NCI-H1694 treated with DMSO at 0.1 percent for 48 hours (cell line): ENCODE results near the gene RND1.
"Not testable (repeated sequence)": the region's sequence is repeated elsewhere in the genome, so short reads cannot be mapped to it uniquely, and the experiment has no call there.

Experiments used
- DNase-seq: peaks from one replicate; lab custom pipeline; 2025; lab: John Stamatoyannopoulos, UW

RND1 gene

GRCh38 chr12:48868451-48868850 lies 2.8 kb upstream of the RND1 start:
- DNase-seq, result no peak

GRCh38 chr12:48866052-48866711 lies 512 bp upstream of the RND1 start:
- no peak for DNase-seq

- DNase-seq, result no peak
Measured at GRCh38 chr12:48863291-48863690, 2.4 kb downstream of the RND1 start.

- DNase-seq, result no peak
Measured at GRCh38 chr12:48862760-48863159, 2.9 kb downstream of the RND1 start.

- DNase-seq, result no peak
Measured at GRCh38 chr12:48861111-48861510, 4.6 kb downstream of the RND1 start.

- not testable (repeated sequence) for DNase-seq
Measured at GRCh38 chr12:48860236-48860635, 5.4 kb downstream of the RND1 start.

GRCh38 chr12:48859607-48860006 lies 6.1 kb downstream of the RND1 start:
- no peak for DNase-seq

- no peak for DNase-seq
Measured at GRCh38 chr12:48858043-48858442, 7.6 kb downstream of the RND1 start.

- DNase-seq, result no peak
Measured at GRCh38 chr12:48857278-48857994, 8.2 kb downstream of the RND1 start.

GRCh38 chr12:48856379-48856778 lies 9.3 kb downstream of the RND1 start:
- no peak for DNase-seq

GRCh38 chr12:48854932-48855331 lies 10.7 kb downstream of the RND1 start:
- DNase-seq, result not testable (repeated sequence)

- DNase-seq, result no peak
Measured at GRCh38 chr12:48854488-48854887, 11.2 kb downstream of the RND1 start.

GRCh38 chr12:48852734-48853688 lies 12.7 kb downstream of the RND1 start:
- DNase-seq, result peak; percentile 81

GRCh38 chr12:48851883-48852733 lies 13.6 kb downstream of the RND1 start, which contains the start of gene DDX23:
Gene DDX23, minus strand, starts transcription at chr12:48852163. Its CDS starts 6,381 bp downstream, at chr12:48845782.
- peak; percentile 92 for DNase-seq

GRCh38 chr12:48842021-48842420 lies 23.6 kb downstream of the RND1 start:
- not testable (repeated sequence) for DNase-seq

GRCh38 chr12:48838048-48838447 lies 27.6 kb downstream of the RND1 start:
- no peak for DNase-seq

GRCh38 chr12:48832321-48833060 lies 33.2 kb downstream of the RND1 start:
- DNase-seq, result no peak

- DNase-seq, result no peak
Measured at GRCh38 chr12:48831257-48831656, 34.4 kb downstream of the RND1 start.

- no peak for DNase-seq
Measured at GRCh38 chr12:48828841-48829575, 36.7 kb downstream of the RND1 start.

GRCh38 chr12:48828293-48828692 lies 37.4 kb downstream of the RND1 start:
- DNase-seq, result no peak
